ENCODE results near the gene GBA2.

DNA sequence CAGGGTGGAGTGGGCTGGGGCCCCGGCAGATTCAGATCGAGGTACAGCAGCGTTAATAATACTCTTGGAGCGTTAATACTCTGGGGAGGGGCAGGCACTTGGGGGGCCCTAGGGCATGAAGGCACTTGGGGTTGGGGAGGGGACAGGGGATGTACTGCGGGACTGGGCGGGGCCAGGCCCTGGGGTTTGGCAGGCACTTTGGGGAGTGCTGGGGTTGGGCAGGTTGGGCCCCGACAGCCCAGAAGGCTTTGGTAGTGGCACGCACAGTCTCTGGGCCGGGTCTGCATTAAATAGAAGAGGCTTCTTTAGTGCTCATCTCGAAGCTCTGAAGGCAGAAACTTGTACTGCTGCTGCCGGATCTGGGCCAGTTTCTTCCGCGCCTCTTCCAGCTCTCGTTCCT lies 51.5 kb downstream of the GBA2 start:
- TF ChIP-seq ZNF384 (IDR thresholded peaks at IDR 0.05) (no peak), ELF4 (IDR thresholded peaks at IDR 0.05) (no peak), FOXM1 (IDR thresholded peaks at IDR 0.05; ENCODE audit: borderline replicate concordance) (no peak), BHLHE40 (IDR thresholded peaks at IDR 0.05; ENCODE audit: borderline replicate concordance) (no peak), FOXK2 (IDR thresholded peaks at IDR 0.05) (no peak), NFRKB (IDR thresholded peaks at IDR 0.05) (no peak), FOXA1 (IDR thresholded peaks at IDR 0.05) (no peak), TARDBP (IDR thresholded peaks at IDR 0.05) (no peak), SP1 (IDR thresholded peaks at IDR 0.05) (no peak)
- TF ChIP-seq, protein P1, sequence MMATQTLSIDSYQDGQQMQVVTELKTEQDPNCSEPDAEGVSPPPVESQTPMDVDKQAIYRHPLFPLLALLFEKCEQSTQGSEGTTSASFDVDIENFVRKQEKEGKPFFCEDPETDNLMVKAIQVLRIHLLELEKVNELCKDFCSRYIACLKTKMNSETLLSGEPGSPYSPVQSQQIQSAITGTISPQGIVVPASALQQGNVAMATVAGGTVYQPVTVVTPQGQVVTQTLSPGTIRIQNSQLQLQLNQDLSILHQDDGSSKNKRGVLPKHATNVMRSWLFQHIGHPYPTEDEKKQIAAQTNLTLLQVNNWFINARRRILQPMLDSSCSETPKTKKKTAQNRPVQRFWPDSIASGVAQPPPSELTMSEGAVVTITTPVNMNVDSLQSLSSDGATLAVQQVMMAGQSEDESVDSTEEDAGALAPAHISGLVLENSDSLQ (IDR thresholded peaks at IDR 0.05) = no peak
